ENCODE measurements around the gene SYNJ2.
A peak's percentile ranks its signal among the peaks of the same experiment; 100 is the strongest.

Gene SYNJ2

DNA sequence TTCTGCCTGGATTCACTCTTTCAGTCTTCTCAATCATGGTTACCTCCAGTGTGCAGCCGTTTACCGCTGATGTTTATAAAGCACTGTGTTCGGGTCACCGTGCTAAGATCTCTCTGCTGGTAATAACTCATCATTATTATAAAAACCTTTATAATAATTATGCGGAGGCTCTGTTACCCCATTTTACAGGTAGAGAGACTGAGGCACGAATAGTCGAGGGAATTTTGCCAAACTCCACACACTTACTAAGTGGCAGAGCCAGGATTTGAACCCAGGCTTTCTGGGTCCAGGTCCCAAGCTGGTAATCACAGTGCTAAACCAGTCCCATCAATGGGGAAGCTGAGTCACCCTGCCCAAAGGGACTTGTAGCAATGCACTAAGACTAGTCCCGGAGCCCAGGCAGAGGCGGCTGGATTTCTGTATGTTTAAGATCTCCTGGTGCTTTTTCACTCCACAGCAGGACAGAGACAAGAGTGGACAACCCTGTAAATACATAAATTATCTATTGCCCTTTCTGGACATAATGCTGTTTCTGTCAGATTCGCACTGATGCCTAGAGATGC lies 48.1 kb downstream of the SYNJ2 start:
- H3K9me3 Mint-ChIP-seq (ENCODE audit: low read depth) = no peaks in the 10 kb centered on the region
- H3K27ac Mint-ChIP-seq = no peak overlapping the region
- peaks cover 2% of the 10 kb centered on the region for H3K36me3 Mint-ChIP-seq
- H3K27me3 Mint-ChIP-seq = no peaks in the 10 kb centered on the region
- no peak overlapping the region for H3K4me3 Mint-ChIP-seq
- H3K4me1 Mint-ChIP-seq (ENCODE audit: low read depth) = peaks cover 41% of the 10 kb centered on the region

DNA sequence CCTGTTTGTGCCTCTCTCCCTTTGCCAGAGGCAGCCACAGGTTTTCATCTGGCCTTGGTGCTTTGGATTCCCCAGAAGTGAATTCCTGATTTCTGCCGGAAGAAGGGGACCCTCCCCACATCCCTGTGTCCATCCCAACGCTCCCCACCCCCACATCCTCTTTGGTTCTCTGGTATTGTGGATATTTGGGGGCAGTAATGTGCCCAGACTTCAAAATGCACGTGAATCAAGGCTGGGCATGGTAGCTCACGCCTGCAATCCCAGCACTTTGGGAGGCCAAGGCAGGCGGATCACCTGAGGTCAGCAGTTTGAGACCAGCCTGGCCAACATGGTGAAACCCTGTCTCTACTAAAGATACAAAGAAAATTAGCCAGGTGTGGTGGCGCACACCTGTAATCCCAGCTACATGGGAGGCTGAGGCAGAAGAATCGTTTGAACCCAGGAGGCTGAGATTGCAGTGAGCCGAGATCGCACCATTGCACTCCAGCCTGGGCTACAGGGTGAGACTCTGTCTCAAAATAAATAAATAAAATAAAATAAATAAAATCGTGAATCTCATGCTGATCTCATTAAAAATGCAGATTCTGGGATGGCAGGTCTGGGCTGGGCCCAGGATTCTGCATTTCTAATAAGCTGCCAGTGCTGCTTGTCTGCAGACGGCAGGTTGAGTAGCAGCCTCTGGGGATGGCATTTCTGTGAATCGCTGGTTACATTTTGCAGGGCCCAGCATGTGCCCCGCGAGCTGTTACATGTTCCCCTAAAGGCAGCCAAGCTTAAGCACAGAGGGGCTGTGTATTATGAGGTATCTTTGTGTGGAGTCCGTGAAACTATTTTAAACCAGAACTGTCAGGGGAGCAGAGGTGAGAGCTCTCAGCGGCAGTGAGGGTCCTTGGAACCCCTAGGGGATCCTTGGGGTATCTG lies 49.0 kb downstream of the SYNJ2 start:
- Mint-ChIP-seq H3K27ac (peak overlapping the region; percentile 54), H3K4me3 (peak overlapping the region; percentile 52), H3K36me3 (peaks cover 5% of the 10 kb centered on the region), H3K27me3 (no peaks in the 10 kb centered on the region), H3K9me3 (ENCODE audit: low read depth) (no peaks in the 10 kb centered on the region), H3K4me1 (ENCODE audit: low read depth) (peaks cover 40% of the 10 kb centered on the region)

DNA sequence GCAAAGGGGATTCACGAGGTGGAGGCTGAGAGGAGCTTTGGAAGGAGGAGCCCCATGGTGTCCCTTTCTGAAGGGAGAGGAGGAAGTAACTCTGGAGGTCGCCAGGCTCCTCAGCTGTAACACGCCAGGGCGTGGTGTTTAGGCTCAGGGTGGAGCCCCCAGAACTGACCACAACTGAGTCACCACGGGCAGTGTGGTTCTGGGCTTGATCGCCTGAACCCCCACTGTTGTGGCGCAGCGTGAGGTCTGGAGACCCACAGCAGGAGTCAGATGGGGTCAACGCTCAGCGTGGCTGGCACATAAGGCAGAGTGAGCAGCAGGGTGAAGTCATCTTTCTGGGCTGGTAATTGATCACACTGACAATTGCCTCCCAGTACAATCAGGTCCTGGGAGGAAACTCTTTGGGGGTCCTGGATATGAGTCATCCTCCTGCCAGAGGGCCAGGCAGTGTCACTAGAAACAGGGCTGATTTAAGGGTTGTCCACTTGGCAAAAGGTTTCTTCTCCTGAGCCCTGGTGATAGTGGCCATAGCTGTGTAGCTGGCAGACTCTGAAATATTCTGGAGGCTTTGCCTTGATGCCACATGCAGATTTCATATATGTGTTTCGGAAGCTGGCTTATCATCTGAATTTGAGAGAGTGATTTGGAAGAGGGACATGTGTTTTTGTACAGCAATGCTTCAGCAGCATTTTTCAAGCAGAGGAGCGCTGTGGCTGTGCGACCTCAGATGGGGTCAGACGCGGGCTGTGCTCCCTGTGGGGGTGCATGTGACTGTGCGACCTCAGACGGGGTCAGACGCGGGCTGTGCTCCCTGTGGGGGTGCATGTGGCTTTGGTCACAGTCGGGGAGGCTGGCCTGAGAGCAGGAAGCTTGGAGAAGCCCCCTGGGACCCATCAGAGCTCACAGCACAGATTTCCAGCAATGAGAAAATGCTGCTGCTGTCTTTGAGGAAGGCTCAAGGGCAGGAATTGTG lies 50.0 kb downstream of the SYNJ2 start:
- peak overlapping the region; percentile 54 for H3K27ac Mint-ChIP-seq
- H3K36me3 Mint-ChIP-seq = peaks cover 12% of the 10 kb centered on the region
- no peaks in the 10 kb centered on the region for H3K27me3 Mint-ChIP-seq
- H3K4me3 Mint-ChIP-seq = peak overlapping the region; percentile 52
- peaks cover 4% of the 10 kb centered on the region for H3K9me3 Mint-ChIP-seq (ENCODE audit: low read depth)
- H3K4me1 Mint-ChIP-seq (ENCODE audit: low read depth) = peaks cover 31% of the 10 kb centered on the region

DNA sequence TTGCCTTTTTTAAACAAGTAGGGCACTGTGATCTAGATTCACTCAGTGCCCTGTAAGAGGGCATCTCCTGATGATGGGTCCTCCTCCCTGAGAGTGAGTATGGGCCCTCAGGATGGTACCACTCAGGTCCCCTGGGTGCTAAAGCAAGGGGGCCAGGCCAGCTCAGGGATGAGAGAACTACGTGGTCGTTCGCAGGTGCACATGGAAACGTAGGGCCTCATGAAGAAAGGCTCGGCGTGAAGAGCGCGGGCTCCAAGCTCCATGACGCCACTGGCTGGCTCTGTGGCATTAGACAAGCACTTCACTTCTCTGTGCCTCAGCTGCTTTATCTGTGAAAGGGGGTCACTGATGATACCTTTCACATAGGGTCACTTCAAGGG lies 50.7 kb downstream of the SYNJ2 start:
- Mint-ChIP-seq H3K27me3 (no peaks in the 10 kb centered on the region), H3K9me3 (ENCODE audit: low read depth) (peaks cover 4% of the 10 kb centered on the region), H3K36me3 (peaks cover 12% of the 10 kb centered on the region), H3K27ac (no peak overlapping the region), H3K4me1 (ENCODE audit: low read depth) (peaks cover 24% of the 10 kb centered on the region), H3K4me3 (no peak overlapping the region)

DNA sequence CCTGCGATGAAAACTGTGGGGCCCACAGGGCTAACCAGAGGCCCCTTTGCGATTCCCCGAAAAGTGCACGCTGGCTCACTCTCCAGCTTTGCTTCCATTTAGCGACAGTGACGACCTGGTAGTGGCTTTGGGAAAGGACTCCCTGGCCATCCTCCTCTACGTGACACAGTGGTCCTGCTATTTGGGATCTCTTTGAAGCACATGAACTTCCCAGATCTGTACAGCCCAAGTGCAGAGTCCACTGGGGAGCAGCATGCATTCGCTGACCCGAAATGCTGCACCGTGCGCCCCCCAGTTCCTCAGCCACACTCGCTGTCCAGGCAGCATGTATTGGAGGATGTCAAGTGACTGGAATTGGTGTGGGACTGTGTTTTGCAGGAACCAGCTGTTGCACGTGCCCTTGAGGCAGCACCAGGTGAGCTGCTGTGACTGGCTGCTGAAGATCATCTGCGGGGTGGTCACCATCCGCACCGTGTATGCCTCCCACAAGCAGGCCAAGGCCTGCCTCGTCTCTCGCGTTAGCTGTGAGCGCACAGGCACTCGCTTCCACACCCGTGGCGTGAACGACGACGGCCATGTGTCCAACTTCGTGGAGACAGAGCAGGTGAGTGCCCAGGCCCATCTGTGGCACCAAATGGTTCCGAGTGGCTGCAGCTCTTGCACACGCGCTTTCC lies 51.6 kb downstream of the SYNJ2 start:
- Mint-ChIP-seq H3K36me3 (peaks cover 12% of the 10 kb centered on the region), H3K4me3 (no peak overlapping the region), H3K4me1 (ENCODE audit: low read depth) (peaks cover 17% of the 10 kb centered on the region), H3K27ac (no peak overlapping the region), H3K9me3 (ENCODE audit: low read depth) (peaks cover 4% of the 10 kb centered on the region), H3K27me3 (no peaks in the 10 kb centered on the region)

DNA sequence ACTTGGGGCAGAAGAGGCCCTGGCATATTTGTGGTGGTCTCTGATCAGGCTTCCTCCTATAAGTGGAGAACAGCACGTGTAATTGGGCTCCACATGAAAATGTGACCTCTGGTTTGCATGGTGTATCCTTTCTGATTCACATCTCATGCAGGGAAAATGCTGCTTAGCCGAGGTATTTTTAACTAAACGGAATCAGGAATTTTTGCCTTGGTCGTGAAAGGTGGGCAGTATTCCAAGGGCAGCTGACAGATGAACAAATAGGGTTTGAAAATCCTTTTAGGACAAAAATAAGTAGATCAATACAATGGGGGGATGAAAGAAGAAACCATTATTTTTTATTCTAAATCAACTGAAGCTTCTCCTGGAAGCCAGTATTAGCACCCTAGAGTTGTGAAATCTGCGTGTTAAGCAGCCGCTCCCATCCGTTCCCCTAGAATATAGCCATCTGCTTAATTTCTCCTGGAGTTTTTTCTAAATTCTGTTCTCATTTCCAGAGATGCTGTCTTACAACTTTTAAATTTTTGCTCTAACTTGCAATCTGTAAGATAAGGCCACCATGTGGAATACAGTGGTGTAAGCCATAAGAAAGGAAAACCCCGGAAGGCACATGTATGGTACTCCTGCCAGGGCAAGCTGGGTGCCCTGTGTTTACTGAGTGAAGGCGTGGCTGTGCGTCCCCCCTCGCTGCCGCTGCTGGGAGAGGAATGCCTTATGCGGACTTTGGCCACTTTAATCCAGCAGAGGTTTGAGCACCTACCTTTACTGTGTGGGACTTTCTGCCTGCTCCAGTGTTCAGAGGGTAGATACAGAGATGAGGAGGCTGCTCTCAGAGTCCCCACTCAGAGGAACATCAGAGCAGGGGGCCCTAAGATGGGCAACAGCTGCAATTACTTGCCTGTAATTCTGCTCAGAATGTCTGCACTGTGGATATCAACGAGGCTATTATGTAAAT lies 52.4 kb downstream of the SYNJ2 start:
- Mint-ChIP-seq H3K4me3 (no peak overlapping the region), H3K36me3 (peaks cover 12% of the 10 kb centered on the region), H3K9me3 (ENCODE audit: low read depth) (peaks cover 4% of the 10 kb centered on the region), H3K4me1 (ENCODE audit: low read depth) (peaks cover 20% of the 10 kb centered on the region), H3K27ac (no peak overlapping the region), H3K27me3 (no peaks in the 10 kb centered on the region)

DNA sequence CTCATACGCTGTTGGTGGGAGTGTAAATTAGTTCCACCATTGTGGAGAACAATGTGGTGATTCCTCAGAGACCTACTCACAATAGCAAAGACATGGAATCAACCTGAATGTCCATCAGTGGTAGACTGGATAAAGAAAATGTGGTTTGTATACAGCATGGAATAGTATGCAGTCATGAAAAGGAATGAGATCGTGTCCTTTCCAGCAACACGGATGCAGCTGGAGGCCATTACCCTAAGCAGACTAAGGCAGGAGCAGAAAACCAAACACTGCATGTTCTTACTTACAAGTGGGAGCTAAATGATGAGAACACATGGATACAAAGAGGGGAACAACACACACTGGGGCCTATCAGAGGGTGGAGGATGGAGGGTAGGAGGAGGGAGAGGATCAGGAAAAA lies 54.6 kb downstream of the SYNJ2 start:
- Mint-ChIP-seq H3K4me1 (ENCODE audit: low read depth) (peaks cover 30% of the 10 kb centered on the region), H3K27me3 (no peaks in the 10 kb centered on the region), H3K27ac (no peak overlapping the region), H3K4me3 (no peak overlapping the region), H3K36me3 (peaks cover 12% of the 10 kb centered on the region), H3K9me3 (ENCODE audit: low read depth) (peaks cover 4% of the 10 kb centered on the region)

DNA sequence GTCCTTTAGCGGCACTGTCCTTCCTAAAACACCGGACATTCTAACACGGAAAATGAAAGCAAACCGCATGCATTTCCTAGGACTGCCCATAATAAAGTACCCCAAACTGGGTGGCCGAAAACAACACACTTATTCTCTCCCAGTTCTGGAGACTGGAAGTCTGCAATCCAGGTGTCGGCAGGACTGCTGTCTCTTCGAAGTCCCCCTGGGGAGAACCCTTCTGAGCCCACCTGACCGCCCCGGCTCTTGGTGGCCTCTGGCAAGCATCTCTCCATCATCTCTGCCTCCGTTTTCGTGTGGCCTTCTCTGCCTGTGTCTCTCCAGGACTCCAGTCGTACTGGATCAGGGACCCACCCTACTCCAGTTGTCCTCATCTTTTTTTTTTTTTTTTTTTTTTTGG lies 55.4 kb downstream of the SYNJ2 start:
- Mint-ChIP-seq H3K36me3 (peaks cover 12% of the 10 kb centered on the region), H3K27me3 (no peaks in the 10 kb centered on the region), H3K9me3 (ENCODE audit: low read depth) (peaks cover 4% of the 10 kb centered on the region), H3K27ac (no peak overlapping the region), H3K4me3 (no peak overlapping the region), H3K4me1 (ENCODE audit: low read depth) (peaks cover 26% of the 10 kb centered on the region)

DNA sequence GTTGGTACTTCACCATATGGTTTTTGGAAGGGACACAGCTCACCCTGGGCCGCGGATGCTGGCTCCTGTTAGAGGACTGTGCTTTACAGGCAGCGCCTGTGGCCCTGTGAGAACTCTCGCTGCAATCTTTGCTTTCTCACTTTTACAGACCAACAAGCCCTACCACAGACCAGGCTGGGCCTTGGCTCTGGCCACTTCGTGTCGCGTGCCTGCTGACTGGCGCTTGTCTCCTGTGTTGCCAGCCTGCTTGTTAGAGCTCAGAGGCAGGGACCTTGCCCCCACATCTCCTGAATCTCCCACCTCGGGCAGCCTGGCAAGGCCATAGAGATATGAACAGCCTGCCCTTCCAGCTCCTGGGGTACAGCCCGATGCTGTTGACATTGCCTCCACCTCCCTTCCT lies 56.1 kb downstream of the SYNJ2 start:
- H3K4me3 Mint-ChIP-seq = no peak overlapping the region
- no peak overlapping the region for H3K27ac Mint-ChIP-seq
- H3K9me3 Mint-ChIP-seq (ENCODE audit: low read depth) = peaks cover 4% of the 10 kb centered on the region
- H3K36me3 Mint-ChIP-seq = peaks cover 12% of the 10 kb centered on the region
- H3K4me1 Mint-ChIP-seq (ENCODE audit: low read depth) = peaks cover 28% of the 10 kb centered on the region
- H3K27me3 Mint-ChIP-seq = no peaks in the 10 kb centered on the region

DNA sequence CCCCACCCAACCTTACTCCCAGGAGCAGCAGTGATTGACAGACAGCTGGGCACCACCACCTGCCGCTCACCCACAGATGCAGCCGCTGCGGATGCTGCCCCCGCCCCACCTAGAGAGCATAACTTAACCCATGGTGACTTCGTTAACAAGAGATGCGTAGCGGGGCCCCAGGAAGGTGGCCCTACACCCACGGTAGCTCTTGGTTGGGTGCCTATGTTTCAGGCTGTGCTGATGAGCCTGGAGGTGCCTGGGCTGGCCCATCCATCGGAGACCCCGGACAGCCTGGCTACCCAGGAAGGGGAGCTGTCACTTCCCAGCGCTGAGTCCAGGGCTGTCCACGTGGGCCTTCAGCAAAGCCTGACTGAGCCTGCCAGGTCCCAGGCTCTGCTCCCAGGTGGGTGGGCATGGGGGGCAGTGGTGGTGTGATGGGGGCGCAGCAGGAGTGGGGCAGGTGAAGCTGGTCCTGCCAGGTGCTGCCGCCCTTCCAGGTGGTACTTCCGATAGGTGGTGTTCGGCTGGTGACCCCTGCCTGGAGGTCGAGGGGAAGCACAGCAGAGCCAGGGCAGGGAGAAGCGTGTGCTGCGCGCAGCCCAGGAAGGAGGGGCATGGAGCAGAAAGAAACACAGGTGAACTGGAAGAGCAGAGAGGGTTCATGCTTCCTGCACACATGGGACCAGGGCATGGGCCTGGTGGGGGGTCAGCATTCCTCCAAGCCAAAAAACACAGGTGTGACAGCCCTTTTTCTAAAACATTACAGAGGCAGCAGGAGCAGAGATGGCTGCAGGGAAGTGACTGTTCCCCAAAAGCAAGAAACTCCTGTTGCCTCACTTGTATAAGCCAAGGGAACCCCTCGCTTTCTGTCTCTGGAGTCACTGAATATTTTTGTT lies 56.9 kb downstream of the SYNJ2 start:
- Mint-ChIP-seq H3K4me3 (peak overlapping the region; percentile 5), H3K27ac (peak overlapping the region; percentile 46), H3K4me1 (ENCODE audit: low read depth) (peaks cover 28% of the 10 kb centered on the region), H3K36me3 (peaks cover 12% of the 10 kb centered on the region), H3K27me3 (no peaks in the 10 kb centered on the region), H3K9me3 (ENCODE audit: low read depth) (peaks cover 4% of the 10 kb centered on the region)

DNA sequence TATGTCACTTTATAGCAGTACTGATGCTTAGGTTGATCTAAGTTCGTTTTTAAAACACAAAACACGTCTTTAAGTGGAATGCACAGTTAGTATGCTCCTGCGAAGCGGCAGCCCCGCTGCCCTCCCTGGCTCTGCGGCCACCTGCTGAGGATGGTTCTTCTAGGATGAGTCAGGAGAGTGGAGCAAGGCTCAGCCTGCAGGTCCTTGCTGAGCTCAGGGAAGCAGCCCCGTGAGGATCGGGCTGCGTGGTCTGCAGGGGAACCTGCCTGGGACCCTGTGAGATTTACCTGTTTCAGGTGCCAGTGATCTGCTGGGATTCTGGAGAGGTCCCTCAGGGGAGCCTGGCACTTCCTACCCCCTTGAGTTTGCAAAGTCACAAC lies 57.5 kb downstream of the SYNJ2 start:
- H3K9me3 Mint-ChIP-seq (ENCODE audit: low read depth) = peaks cover 4% of the 10 kb centered on the region
- peaks cover 31% of the 10 kb centered on the region for H3K4me1 Mint-ChIP-seq (ENCODE audit: low read depth)
- peaks cover 15% of the 10 kb centered on the region for H3K36me3 Mint-ChIP-seq
- no peaks in the 10 kb centered on the region for H3K27me3 Mint-ChIP-seq
- no peak overlapping the region for H3K4me3 Mint-ChIP-seq
- H3K27ac Mint-ChIP-seq = no peak overlapping the region

DNA sequence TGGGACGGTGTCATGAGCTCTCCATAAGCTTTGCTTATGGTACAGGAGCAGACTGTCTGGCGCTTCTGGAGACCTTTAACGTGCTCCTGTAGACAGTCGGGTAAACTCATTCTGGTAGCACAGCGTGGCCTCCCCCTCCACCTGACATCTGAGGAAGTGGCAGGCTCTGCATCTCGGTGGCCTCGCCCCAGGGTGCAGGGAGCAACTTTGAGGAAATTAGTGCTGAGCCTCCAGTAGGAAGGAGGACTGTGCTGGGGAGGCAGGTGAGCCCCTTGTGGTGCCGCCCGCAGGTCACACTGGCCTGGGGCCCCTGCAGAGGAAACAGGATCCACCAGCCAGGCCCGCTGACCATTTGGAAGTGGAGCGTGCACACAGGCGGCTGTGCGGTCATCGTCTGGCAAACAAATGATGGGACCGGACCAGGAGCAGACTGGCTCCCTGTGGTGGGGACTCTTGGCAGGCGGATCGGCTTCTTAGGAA lies 57.9 kb downstream of the SYNJ2 start:
- H3K27ac Mint-ChIP-seq = no peak overlapping the region
- H3K36me3 Mint-ChIP-seq = peaks cover 16% of the 10 kb centered on the region
- H3K9me3 Mint-ChIP-seq (ENCODE audit: low read depth) = peaks cover 4% of the 10 kb centered on the region
- H3K4me3 Mint-ChIP-seq = no peak overlapping the region
- peaks cover 34% of the 10 kb centered on the region for H3K4me1 Mint-ChIP-seq (ENCODE audit: low read depth)
- H3K27me3 Mint-ChIP-seq = no peaks in the 10 kb centered on the region
